SK-N-SH (cell line): ENCODE data around the gene ZCCHC14. TPM values are rescaled to one million over a fixed set of nuclear protein-coding genes. Genes with fewer than 3 reads are reported as not detected.
"Not testable (repeated sequence)": the region's sequence is repeated elsewhere in the genome, so short reads cannot be mapped to it uniquely, and the experiment has no call there.

Experiments used
- CTCF ChIA-PET: fragments of 300-600, 350-600 bp; formaldehyde crosslinking; extraction: SDS; loops from one replicate; lab custom pipeline; 2021; lab: Yijun Ruan, JAX
- POLR2A ChIA-PET: fragments of 350-600 bp; sonication (Branson Sonifier 250); formaldehyde crosslinking; extraction: SDS; loops from one replicate; lab custom pipeline; 2020; ENCODE audit warnings: antibody characterized with exemption, inconsistent platforms; lab: Yijun Ruan, JAX
- DNase-seq: peaks from one replicate; pipeline ENCODE4 v3.0.0; 2012
- H2AFZ ChIP-seq: fragments of 200-600 bp; sonication (generic); 2 replicates; pipeline ENCODE4 v1.8.1; 2016; ENCODE audit warnings: antibody characterized with exemption, mild to moderate bottlenecking, low read depth
- H3F3A ChIP-seq: fragments of 200-600 bp; sonication (generic); replicated peaks from 2 replicates; pipeline ENCODE3; 2016; ENCODE audit warnings: antibody characterized with exemption, mild to moderate bottlenecking; ENCODE audit not compliant: insufficient read depth
- H3K27ac ChIP-seq, 2 experiments: fragments of 200-500 bp in 1 of 2; fragments of 200-600 bp in 1 of 2; sonication (Bioruptor generic) in 1 of 2; sonication (generic), shearing (Covaris generic) in 1 of 2; 2 replicates each; pipeline versions ENCODE4 v1.5.1 to v1.6.1; 2014 to 2016; ENCODE audit warnings: low read depth in 2 of 2, inconsistent platforms in 1 of 2, low read length in 1 of 2, mild to moderate bottlenecking in 1 of 2, mixed read lengths in 1 of 2
- H3K27me3 ChIP-seq: fragments of 200-600 bp; sonication (generic), shearing (Covaris generic); 2 replicates; pipeline ENCODE4 v1.6.1; 2016; ENCODE audit warnings: mixed run types; ENCODE audit not compliant: insufficient read depth
- H3K36me3 ChIP-seq, 2 experiments: fragments of 200-500 bp in 1 of 2; fragments of 200-600 bp in 1 of 2; sonication (Bioruptor generic) in 1 of 2; sonication (generic) in 1 of 2; replicated peaks in 1 of 2; 2 replicates each; pipeline versions ENCODE3 to v1.5.1; 2014 to 2016; ENCODE audit warnings: low read length in 1 of 2, mild to moderate bottlenecking in 1 of 2; ENCODE audit not compliant: insufficient read depth in 2 of 2, control insufficient read depth in 1 of 2
- H3K4me1 ChIP-seq, 2 experiments: fragments of 200-500 bp in 1 of 2; fragments of 200-600 bp in 1 of 2; sonication (Bioruptor generic) in 1 of 2; sonication (generic), shearing (Covaris generic) in 1 of 2; 2 replicates each; pipeline versions ENCODE4 v1.5.1 to v1.6.1; 2014 to 2016; ENCODE audit warnings: low read depth in 1 of 2, low read length in 1 of 2, mixed run types in 1 of 2; ENCODE audit not compliant: insufficient read depth in 2 of 2, control insufficient read depth in 1 of 2
- H3K4me2 ChIP-seq: fragments of 200-600 bp; sonication (generic), shearing (Covaris generic); 2 replicates; pipeline ENCODE4 v1.6.1; 2017; ENCODE audit warnings: mixed run types
- H3K4me3 ChIP-seq, 2 experiments: fragments of 200-500 bp in 1 of 2; fragments of 200-600 bp in 1 of 2; sonication (Bioruptor generic) in 1 of 2; sonication (generic), shearing (Covaris generic) in 1 of 2; 2 replicates each; pipeline versions ENCODE4 v1.5.1 to v1.8.1; 2014 to 2016; ENCODE audit warnings: low read depth in 2 of 2, inconsistent platforms in 1 of 2, low read length in 1 of 2, mild to moderate bottlenecking in 1 of 2, mixed read lengths in 1 of 2, moderate library complexity in 1 of 2
- H3K79me2 ChIP-seq: fragments of 200-600 bp; sonication (generic); 2 replicates; pipeline ENCODE4 v1.8.1; 2017; ENCODE audit warnings: mild to moderate bottlenecking; ENCODE audit not compliant: insufficient read depth
- H3K9ac ChIP-seq: fragments of 200-600 bp; sonication (generic); 2 replicates; pipeline ENCODE4 v1.6.1; 2017; ENCODE audit warnings: mixed run types
- H3K9me2 ChIP-seq: fragments of 200-600 bp; sonication (generic); 2 replicates; pipeline ENCODE4 v1.6.1; 2017; ENCODE audit warnings: mixed run types
- H3K9me3 ChIP-seq: fragments of 200-600 bp; sonication (generic); 2 replicates; pipeline ENCODE4 v1.6.1; 2017; ENCODE audit warnings: mixed run types, mild to moderate bottlenecking, moderate library complexity
- H4K20me1 ChIP-seq: fragments of 200-600 bp; sonication (generic); 2 replicates; pipeline ENCODE4 v1.6.1; 2017; ENCODE audit warnings: mild to moderate bottlenecking, mixed run types; ENCODE audit not compliant: insufficient read depth
- CHD2 ChIP-seq: fragments of 150-350 bp; IDR thresholded peaks from 2 replicates; pipeline ENCODE4 v1.6.1; 2018; ENCODE audit warnings: low read length; ENCODE audit not compliant: partially characterized antibody
- ELF1 ChIP-seq: IDR thresholded peaks from 2 replicates; pipeline ENCODE4 v1.4.0; 2012
- EP300 ChIP-seq, 2 experiments: IDR thresholded peaks; 2 replicates each; pipeline versions ENCODE4 v1.4.0 to v1.6.1; 2012; ENCODE audit warnings: borderline replicate concordance in 1 of 2, low read depth in 1 of 2, low read length in 1 of 2
- EZH2phosphoT487 ChIP-seq: fragments of 200-600 bp; sonication (generic); IDR thresholded peaks from 2 replicates; pipeline ENCODE4 v1.6.1; 2017; ENCODE audit warnings: low read depth, mixed run types, mild to moderate bottlenecking, antibody characterized with exemption, moderate library complexity, borderline replicate concordance
- FOSL2 ChIP-seq: IDR thresholded peaks from 2 replicates; pipeline ENCODE4 v1.4.0; 2012; ENCODE audit warnings: low read depth, mild to moderate bottlenecking, moderate library complexity, borderline replicate concordance
- FOXJ3 ChIP-seq: sonication (generic); formaldehyde crosslinking; IDR thresholded peaks from 2 replicates; pipeline ENCODE4 v1.5.1; 2020; ENCODE audit warnings: mild to moderate bottlenecking, missing genetic modification reagents
- JUND ChIP-seq: IDR thresholded peaks from 2 replicates; pipeline ENCODE4 v1.4.0; 2012
- MAX ChIP-seq: IDR thresholded peaks from 2 replicates; pipeline ENCODE4 v1.4.0; 2012; ENCODE audit warnings: low read depth
- MEF2A ChIP-seq: IDR thresholded peaks from 2 replicates; pipeline ENCODE4 v1.4.0; 2012; ENCODE audit warnings: low read depth, borderline replicate concordance
- MXI1 ChIP-seq: IDR thresholded peaks from 2 replicates; pipeline ENCODE4 v1.6.1; 2012; ENCODE audit warnings: mild to moderate bottlenecking, low read depth, low read length, improper control_type of control experiment
- POLR2AphosphoS5 ChIP-seq: IDR thresholded peaks from 2 replicates; pipeline ENCODE4 v1.6.1; 2012; ENCODE audit warnings: low read depth, low read length
- RXRA ChIP-seq: IDR thresholded peaks from 2 replicates; pipeline ENCODE4 v1.4.0; 2012; ENCODE audit warnings: low read depth, mild to moderate bottlenecking, borderline replicate concordance
- SIN3A ChIP-seq: IDR thresholded peaks from 2 replicates; pipeline ENCODE4 v1.6.1; 2012; ENCODE audit warnings: low read depth, mild to moderate bottlenecking, low read length, moderate library complexity, borderline replicate concordance
- YY1 ChIP-seq: IDR thresholded peaks from 2 replicates; pipeline ENCODE4 v1.4.0; 2012; ENCODE audit warnings: low read depth, mild to moderate bottlenecking
- WGBS: methylation state at CpG from one replicate; pipeline ENCODE4 v1.1.6; 2017; ENCODE audit warnings: low lambda C conversion rate; 5-methylcytosine and 5-hydroxymethylcytosine counted together
- polyA plus RNA-seq, 3 experiments: library from polyadenylated mRNA; depleted of rRNA; stranded (reverse); fragments of >200 nt; gene quantifications; 2 replicates each; pipeline ENCODE4 v1.2.3, GENCODE V29; 2012
- TF ChIP-seq, protein P1 (sequence below): fragments of 150-350 bp; IDR thresholded peaks from 2 replicates; pipeline ENCODE4 v1.6.1; 2016; ENCODE audit warnings: mild to moderate bottlenecking, low read depth, low read length
- TF ChIP-seq, protein P2 (sequence below): fragments of 150-350 bp; IDR thresholded peaks from 2 replicates; pipeline ENCODE4 v1.6.1; 2017; ENCODE audit warnings: antibody characterized with exemption, low read length, low read depth, borderline replicate concordance
- TF ChIP-seq, protein P3 (sequence below): IDR thresholded peaks from 2 replicates; pipeline ENCODE4; 2012

ZCCHC14 gene
- polyA plus RNA-seq, 1 of the 3 experiments (the other 2 are of a cell fraction): 5.7 TPM

- TF ChIP-seq, protein P1, sequence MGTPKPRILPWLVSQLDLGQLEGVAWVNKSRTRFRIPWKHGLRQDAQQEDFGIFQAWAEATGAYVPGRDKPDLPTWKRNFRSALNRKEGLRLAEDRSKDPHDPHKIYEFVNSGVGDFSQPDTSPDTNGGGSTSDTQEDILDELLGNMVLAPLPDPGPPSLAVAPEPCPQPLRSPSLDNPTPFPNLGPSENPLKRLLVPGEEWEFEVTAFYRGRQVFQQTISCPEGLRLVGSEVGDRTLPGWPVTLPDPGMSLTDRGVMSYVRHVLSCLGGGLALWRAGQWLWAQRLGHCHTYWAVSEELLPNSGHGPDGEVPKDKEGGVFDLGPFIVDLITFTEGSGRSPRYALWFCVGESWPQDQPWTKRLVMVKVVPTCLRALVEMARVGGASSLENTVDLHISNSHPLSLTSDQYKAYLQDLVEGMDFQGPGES: no peak
- no peak for TF ChIP-seq POLR2AphosphoS5
- TF ChIP-seq JUND: no peak
- no peak for TF ChIP-seq SIN3A
- no peak for TF ChIP-seq FOXJ3 (CRISPR knock-in tag)
- TF ChIP-seq MEF2A: no peak
Measured at GRCh38 chr16:87489434-87490045, 3.3 kb downstream of the ZCCHC14 start (continued).

DNA sequence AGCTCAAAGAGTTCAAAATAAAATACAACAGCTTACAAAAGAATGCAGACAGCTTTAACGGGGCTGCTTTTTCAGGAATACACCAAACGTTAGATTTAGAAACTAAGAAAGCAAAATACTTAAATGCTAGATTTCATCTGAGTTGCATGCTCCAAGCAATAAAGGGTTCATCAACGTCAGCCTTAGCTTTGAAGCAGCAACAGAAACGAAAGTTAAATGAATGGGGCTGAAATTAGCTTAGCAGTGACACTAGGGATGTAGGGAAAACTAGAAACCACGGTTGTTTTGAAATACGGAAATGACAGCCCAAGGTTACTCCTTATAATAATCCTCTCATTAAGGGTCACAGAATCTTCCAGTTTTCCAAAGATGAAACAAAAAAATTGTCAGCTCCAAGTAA is 3.9 kb downstream of the ZCCHC14 start:
- Histone ChIP-seq H3K4me3 (0 out of 4 replicates have a peak overlapping the region, but pooled peaks of 1 of the 2 experiments have one; percentile 64), H3K4me2 (peak overlapping the region; percentile 82; the same call in 1 of the 2 replicates), H4K20me1 (peaks cover 79% of the 10 kb centered on the region), H3K79me2 (peaks cover 78% of the 10 kb centered on the region), H3K4me1 (peaks cover 23 to 61% of the 10 kb centered on the region in 2 experiments)
- POLR2A ChIA-PET, H3K36me3 ChIP-seq, H3F3A ChIP-seq, H3K9me3 ChIP-seq, H3K27me3 ChIP-seq, H3K9ac ChIP-seq, H2AFZ ChIP-seq, DNase-seq, H3K27ac ChIP-seq, H3K9me2 ChIP-seq: not testable (repeated sequence)
- WGBS: 78% methylated on average over 5 of the region's 6 CpGs
- CTCF ChIA-PET: interaction anchor here (1.9 kb wide), 1 partner anchor 72 kb away, joined by 8 read pairs; no protein-coding TSS in a partner anchor

DNA sequence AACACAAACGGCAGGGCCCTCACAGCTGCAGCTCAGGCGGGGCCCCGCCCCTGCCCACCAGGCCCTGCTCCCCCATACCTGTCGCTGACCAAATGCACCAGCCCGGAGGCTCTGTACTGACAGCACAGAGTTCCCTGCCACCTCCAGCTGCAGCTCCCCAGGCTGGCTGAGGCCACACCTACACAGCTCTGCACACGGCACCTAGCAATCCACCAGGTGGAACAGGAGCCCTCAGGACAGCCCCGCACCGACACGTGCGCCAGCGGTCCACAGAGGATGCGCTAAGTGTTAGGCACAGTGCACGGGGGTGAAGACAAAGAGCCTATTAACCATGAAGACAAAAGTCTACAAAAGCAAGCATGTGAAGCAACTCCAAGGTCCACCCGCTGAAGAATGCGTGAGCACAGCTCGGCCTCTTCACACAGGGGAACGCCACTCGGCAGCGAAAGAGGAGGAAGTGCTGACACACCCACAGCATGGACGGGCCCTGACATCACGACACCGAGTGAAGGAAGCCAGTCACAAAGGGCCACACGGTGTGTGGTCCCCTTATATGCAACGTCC is 5.4 kb downstream of the ZCCHC14 start:
- H3K4me3 ChIP-seq: no peak overlapping the region
- no peaks in the 10 kb centered on the region for H3K27me3 ChIP-seq
- peaks cover 27 to 67% of the 10 kb centered on the region in 2 experiments for H3K4me1 ChIP-seq
- no peak overlapping the region for H3K9ac ChIP-seq
- H3F3A ChIP-seq: no peaks in the 10 kb centered on the region
- no peak overlapping the region for H3K4me2 ChIP-seq
- H3K36me3 ChIP-seq: peaks cover 0 to 3% of the 10 kb centered on the region in 2 experiments
- POLR2A ChIA-PET: interaction anchor here (0.7 kb wide), 1 partner anchor 22 kb away, joined by 3 read pairs; no protein-coding TSS in a partner anchor
- no peaks in the 10 kb centered on the region for H3K9me2 ChIP-seq
- no peaks in the 10 kb centered on the region for H3K9me3 ChIP-seq
- no peak for DNase-seq
- peak overlapping the region in 1 of 2 experiments; percentile 8; a peak in 1 of 4 replicates for H3K27ac ChIP-seq
- WGBS: 90% methylated on average over 24 of the region's 24 CpGs
- CTCF ChIA-PET: interaction anchor here (0.7 to 2.3 kb wide), 3 partner anchors 11 to 148 kb away, joined by 3 to 7 read pairs (median 3); no protein-coding TSS in a partner anchor
- H4K20me1 ChIP-seq: peaks cover 94% of the 10 kb centered on the region
- peaks cover 93% of the 10 kb centered on the region for H3K79me2 ChIP-seq
- no peak overlapping the region for H2AFZ ChIP-seq
- TF ChIP-seq RXRA: no peak
- TF ChIP-seq, protein P1: no peak
- TF ChIP-seq MAX: no peak
- no peak for TF ChIP-seq EP300 (IDR thresholded peaks at IDR 0.05; ENCODE audit: borderline replicate concordance in 1 of 2, low read depth in 1 of 2, low read length in 1 of 2)
- no peak for TF ChIP-seq YY1
- TF ChIP-seq MXI1: no peak
- no peak for TF ChIP-seq CHD2
- no peak for TF ChIP-seq EZH2phosphoT487
- no peak for TF ChIP-seq ELF1
- TF ChIP-seq, protein P2, sequence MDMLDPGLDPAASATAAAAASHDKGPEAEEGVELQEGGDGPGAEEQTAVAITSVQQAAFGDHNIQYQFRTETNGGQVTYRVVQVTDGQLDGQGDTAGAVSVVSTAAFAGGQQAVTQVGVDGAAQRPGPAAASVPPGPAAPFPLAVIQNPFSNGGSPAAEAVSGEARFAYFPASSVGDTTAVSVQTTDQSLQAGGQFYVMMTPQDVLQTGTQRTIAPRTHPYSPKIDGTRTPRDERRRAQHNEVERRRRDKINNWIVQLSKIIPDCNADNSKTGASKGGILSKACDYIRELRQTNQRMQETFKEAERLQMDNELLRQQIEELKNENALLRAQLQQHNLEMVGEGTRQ: no peak
- TF ChIP-seq, protein P3, sequence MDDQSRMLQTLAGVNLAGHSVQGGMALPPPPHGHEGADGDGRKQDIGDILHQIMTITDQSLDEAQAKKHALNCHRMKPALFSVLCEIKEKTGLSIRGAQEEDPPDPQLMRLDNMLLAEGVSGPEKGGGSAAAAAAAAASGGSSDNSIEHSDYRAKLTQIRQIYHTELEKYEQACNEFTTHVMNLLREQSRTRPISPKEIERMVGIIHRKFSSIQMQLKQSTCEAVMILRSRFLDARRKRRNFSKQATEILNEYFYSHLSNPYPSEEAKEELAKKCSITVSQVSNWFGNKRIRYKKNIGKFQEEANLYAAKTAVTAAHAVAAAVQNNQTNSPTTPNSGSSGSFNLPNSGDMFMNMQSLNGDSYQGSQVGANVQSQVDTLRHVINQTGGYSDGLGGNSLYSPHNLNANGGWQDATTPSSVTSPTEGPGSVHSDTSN: no peak
- TF ChIP-seq FOSL2: no peak
